ENCODE measurements around the gene GRIA4.

GRCh38 chr11:105840391-105840790 lies 230.5 kb downstream of the GRIA4 start:
- TF ChIP-seq CTCF (conservative IDR thresholded peaks at IDR 0.05 in 1 of 2, IDR thresholded peaks at IDR 0.05 in 1 of 2; ENCODE audit: low read depth in 1 of 2, low read length in 2 of 2) (no peak), EZH2 (IDR thresholded peaks at IDR 0.05; ENCODE audit: low read length, missing control alignments) (no peak)

Data from fibroblast of lung (primary cell).